ENCODE measurements around the gene SPP2.

- TF ChIP-seq POLR2AphosphoS5 (IDR thresholded peaks at IDR 0.05) (no peak), CTCF (IDR thresholded peaks at IDR 0.05) (no peak)
Observed at GRCh38 chr2:234047361-234047760, 3.1 kb upstream of the SPP2 start.

All from suprapubic skin (tissue), 3 donors.